HG02981 (cell line): ENCODE data around the gene CDK10.

Experiments used
- ATAC-seq: cut with Tn5 transposase; IDR thresholded peaks from one replicate; pipeline ENCODE4 v1.9.1; 2021; ENCODE audit warnings: mild to moderate bottlenecking, moderate library complexity; ENCODE audit not compliant: unreplicated experiment

The CDK10 gene

GRCh38 chr16:89710709-89711564, 24.4 kb downstream of the CDK10 start:
- ATAC-seq, result no peak

GRCh38 chr16:89711601-89712273, 25.2 kb downstream of the CDK10 start:
- no peak for ATAC-seq

- no peak for ATAC-seq
Measured at GRCh38 chr16:89712274-89712781, 25.8 kb downstream of the CDK10 start.

- no peak for ATAC-seq
Measured at GRCh38 chr16:89716493-89716892, 30.0 kb downstream of the CDK10 start.

GRCh38 chr16:89716916-89717687, 30.6 kb downstream of the CDK10 start:
- no peak for ATAC-seq

GRCh38 chr16:89717688-89718505, 31.4 kb downstream of the CDK10 start:
- no peak for ATAC-seq

- peak; percentile 9 for ATAC-seq
Measured at GRCh38 chr16:89720551-89720812, 34.0 kb downstream of the CDK10 start.

- ATAC-seq, result peak; percentile 46
Measured at GRCh38 chr16:89720813-89721545, 34.5 kb downstream of the CDK10 start, which contains the start of the genes VPS9D1 and ZNF276. Gene VPS9D1, minus strand, starts transcription at chr16:89720898. Its CDS starts 37 bp downstream, at chr16:89720861. Gene ZNF276, plus strand, starts transcription at chr16:89721537. Its CDS starts 104 bp downstream, at chr16:89721641.

GRCh38 chr16:89721546-89722391, 35.3 kb downstream of the CDK10 start:
- ATAC-seq, result peak; percentile 27

- no peak for ATAC-seq
Measured at GRCh38 chr16:89722392-89723278, 36.1 kb downstream of the CDK10 start.

- no peak for ATAC-seq
Measured at GRCh38 chr16:89723279-89724250, 37.1 kb downstream of the CDK10 start.

- ATAC-seq, result no peak
Measured at GRCh38 chr16:89727406-89728120, 41.1 kb downstream of the CDK10 start.

- ATAC-seq, result no peak
Measured at GRCh38 chr16:89729293-89729692, 42.8 kb downstream of the CDK10 start.

- no peak for ATAC-seq
Measured at GRCh38 chr16:89729863-89730593, 43.5 kb downstream of the CDK10 start.

- no peak for ATAC-seq
Measured at GRCh38 chr16:89730610-89731234, 44.2 kb downstream of the CDK10 start.
